Stimulated activated naive CD8-positive, alpha-beta T cell treated with anti-CD3 and anti-CD28 coated beads, Interleukin-15, Interleukin-2, amounts not matched to agents 100 ng/mL and 50 ng/mL, for 24 hours (primary cell): ENCODE measurements around the gene GSTA2.
"Not testable (repeated sequence)": the region's sequence is repeated elsewhere in the genome, so short reads cannot be mapped to it uniquely, and the experiment has no call there.

ENCODE experiments used
- H3K27ac Mint-ChIP-seq: one replicate; pipeline ENCODE4 v1.8.0; 2021; ENCODE audit warnings: mild to moderate bottlenecking, mixed read lengths
- H3K27me3 Mint-ChIP-seq: one replicate; pipeline ENCODE4 v1.8.0; 2021; ENCODE audit warnings: mixed read lengths
- H3K36me3 Mint-ChIP-seq: one replicate; pipeline ENCODE4 v1.8.0; 2021; ENCODE audit warnings: low read depth, mixed read lengths
- H3K4me1 Mint-ChIP-seq: one replicate; pipeline ENCODE4 v1.8.0; 2021; ENCODE audit warnings: low read depth, mixed read lengths
- H3K4me3 Mint-ChIP-seq: one replicate; pipeline ENCODE4 v1.8.0; 2021; ENCODE audit warnings: mild to moderate bottlenecking, mixed read lengths
- H3K9me3 Mint-ChIP-seq: one replicate; pipeline ENCODE4 v1.8.0; 2021; ENCODE audit warnings: mixed read lengths

The GSTA2 gene

DNA sequence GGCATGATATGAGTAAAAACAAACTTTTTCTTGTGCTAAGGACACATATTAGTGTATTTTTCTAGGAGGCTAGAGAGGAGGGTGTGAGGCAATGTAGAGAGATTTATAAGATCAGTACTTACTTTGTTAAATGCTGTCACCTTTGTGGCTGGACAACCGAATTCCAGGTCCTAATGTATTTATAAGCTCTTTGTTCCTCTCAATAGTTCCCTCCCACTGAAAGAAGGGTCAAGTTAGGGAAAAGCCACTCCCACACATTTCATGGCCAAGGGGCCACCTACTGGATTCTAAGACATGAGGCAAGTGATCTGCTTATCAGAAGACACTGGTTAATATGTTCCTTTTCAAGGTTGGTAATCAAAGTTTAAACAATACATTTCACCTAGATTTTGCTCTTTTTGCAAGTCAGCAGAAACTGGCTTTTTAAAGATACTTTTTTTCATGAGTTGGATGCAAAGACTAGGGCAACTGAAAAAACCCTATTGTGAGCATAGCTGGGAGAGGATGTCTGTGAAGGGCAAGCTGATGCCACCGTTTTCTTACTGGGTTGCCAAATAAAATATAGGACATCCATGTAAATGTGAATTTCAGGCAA is at the start of gene GSTA2:
TSS of gene GSTA2 (minus strand) at position 154 of the 595 bp plus-strand sequence. CDS start 5,528 bp downstream, outside the sequence.
- H3K4me3 Mint-ChIP-seq, H3K27ac Mint-ChIP-seq, H3K4me1 Mint-ChIP-seq, H3K36me3 Mint-ChIP-seq, H3K9me3 Mint-ChIP-seq: not testable (repeated sequence)
- peaks cover 19% of the 10 kb centered on the region for H3K27me3 Mint-ChIP-seq

DNA sequence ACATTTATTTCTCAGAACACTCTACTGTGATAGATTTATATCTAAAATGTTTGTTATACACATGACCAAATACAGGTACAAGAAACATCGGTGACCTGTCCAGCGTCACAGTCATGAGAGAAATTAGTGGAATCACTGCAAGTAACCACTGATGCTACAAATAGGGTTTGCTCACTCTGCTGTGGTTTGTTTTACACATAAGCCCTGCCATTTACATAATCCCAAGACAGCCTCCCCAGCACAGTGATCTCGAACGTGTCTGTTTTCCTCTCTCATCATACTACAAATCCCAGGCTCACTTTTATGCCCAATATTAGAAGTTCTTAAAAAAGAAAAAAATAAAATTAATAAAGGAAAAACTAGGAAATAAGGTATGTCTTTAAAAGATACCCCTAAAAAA is 46.5 kb upstream of the GSTA2 start:
- H3K27ac Mint-ChIP-seq, H3K4me3 Mint-ChIP-seq, H3K36me3 Mint-ChIP-seq, H3K4me1 Mint-ChIP-seq, H3K9me3 Mint-ChIP-seq: not testable (repeated sequence)
- H3K27me3 Mint-ChIP-seq = peaks cover 22% of the 10 kb centered on the region

DNA sequence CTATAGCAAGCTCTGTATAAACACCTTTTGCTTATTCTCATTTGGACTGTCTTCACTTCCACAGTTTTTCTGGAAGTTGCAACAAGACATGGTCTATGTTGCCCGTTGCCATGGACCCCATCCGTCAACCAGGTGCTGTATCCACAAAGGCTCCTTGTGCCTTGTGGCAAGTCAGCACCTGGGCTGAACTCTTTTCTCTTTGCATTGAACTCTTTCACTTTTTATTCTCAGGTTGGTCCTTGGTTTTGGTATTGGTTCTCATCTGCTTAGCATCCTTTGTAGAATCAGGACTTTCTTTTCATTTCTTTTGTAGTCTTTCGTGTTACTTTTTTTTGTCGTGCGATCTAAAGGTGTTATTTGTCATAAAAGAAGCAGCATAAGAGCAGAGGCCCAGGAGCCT is 45.4 kb upstream of the GSTA2 start:
- no peak overlapping the region for H3K27ac Mint-ChIP-seq
- peaks cover 30% of the 10 kb centered on the region for H3K27me3 Mint-ChIP-seq
- H3K9me3 Mint-ChIP-seq = no peaks in the 10 kb centered on the region
- H3K4me3 Mint-ChIP-seq = no peak overlapping the region
- no peaks in the 10 kb centered on the region for H3K4me1 Mint-ChIP-seq
- H3K36me3 Mint-ChIP-seq = no peaks in the 10 kb centered on the region

DNA sequence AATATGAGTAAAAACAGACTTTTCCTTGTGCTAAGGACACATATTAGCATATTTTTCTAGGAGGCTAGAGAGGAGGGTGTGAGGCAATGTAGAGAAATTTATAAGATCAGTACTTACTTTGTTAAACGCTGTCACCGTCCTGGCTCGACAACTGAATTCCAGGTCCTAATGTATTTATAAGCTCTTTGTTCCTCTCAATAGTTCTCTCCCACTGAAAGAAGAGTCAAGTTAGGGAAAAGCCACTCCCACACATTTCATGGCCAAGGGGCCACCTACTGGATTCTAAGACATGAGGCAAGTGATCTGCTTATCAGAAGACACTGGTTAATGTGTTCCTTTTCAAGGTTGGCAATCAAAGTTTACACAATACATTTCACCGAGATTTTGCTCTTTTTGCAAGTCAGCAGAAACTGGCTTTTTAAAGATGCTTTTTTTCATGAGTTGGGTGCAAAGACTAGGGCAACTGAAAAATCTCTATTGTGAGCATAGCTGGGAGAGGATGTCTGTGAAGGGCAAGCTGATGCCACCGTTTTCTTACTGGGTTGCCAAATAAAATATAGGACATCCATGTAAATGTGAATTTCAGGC is 40.5 kb upstream of the GSTA2 start, which contains the start of gene GSTA1:
TSS of gene GSTA1 (minus strand) at position 149 of the 588 bp plus-strand sequence. CDS start 4,549 bp downstream, outside the sequence.
- H3K9me3 Mint-ChIP-seq, H3K4me1 Mint-ChIP-seq, H3K36me3 Mint-ChIP-seq, H3K4me3 Mint-ChIP-seq, H3K27ac Mint-ChIP-seq: not testable (repeated sequence)
- H3K27me3 Mint-ChIP-seq = peaks cover 37% of the 10 kb centered on the region

DNA sequence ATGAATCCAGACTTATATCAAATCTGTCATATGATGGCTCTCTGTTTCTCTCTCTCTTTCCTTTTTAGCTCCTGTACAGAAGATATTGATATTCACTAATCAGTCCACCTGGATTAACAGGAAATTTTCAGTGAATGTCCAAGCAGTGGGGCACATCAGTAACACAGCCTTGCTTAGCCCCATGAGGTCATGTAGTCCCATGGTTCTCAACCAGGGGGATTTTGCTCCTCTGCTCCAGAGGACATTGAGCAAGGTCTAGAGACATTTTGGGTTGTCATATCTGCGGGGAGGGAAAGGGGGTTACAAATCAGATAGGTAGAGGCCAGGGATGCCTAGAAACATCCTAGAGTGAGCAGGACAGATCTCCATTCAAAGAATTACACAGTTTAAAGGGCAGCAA is 39.5 kb upstream of the GSTA2 start:
- no peaks in the 10 kb centered on the region for H3K9me3 Mint-ChIP-seq
- H3K27ac Mint-ChIP-seq = no peak overlapping the region
- H3K27me3 Mint-ChIP-seq = peaks cover 34% of the 10 kb centered on the region
- no peak overlapping the region for H3K4me3 Mint-ChIP-seq
- H3K36me3 Mint-ChIP-seq = no peaks in the 10 kb centered on the region
- H3K4me1 Mint-ChIP-seq = no peaks in the 10 kb centered on the region

DNA sequence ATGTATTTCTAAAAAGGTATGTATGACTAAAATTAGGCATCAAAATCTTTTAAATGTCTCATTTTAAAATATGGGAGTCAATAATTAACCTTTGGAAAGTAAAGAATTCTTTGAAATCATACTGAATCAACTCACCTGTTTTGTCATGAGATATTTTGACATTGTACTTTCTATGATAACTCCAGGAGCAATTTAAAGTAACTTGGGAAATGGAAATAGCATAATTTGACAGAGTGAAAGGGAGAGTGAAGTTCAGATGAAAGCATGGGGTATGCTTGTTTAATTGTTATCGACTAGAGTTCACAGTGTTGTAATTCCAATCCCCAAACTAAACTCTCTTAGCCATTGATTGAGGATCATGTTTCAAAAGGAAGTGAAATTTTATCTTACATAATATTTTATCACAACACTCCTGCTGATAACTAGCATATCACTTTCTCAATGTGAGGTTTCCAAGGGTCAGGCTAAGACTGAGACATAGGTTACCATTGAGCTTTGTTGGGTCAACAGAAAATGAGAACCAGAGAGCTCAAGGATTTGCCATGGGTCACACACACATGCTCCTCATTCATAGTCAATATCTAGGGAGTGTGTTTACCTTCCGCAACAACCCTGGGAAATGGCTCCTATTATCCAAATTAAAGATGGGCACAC is 38.0 kb upstream of the GSTA2 start:
- peaks cover 43% of the 10 kb centered on the region for H3K27me3 Mint-ChIP-seq
- H3K9me3 Mint-ChIP-seq = no peaks in the 10 kb centered on the region
- H3K36me3 Mint-ChIP-seq = no peaks in the 10 kb centered on the region
- H3K4me1 Mint-ChIP-seq = no peaks in the 10 kb centered on the region
- no peak overlapping the region for H3K4me3 Mint-ChIP-seq
- H3K27ac Mint-ChIP-seq = no peak overlapping the region

DNA sequence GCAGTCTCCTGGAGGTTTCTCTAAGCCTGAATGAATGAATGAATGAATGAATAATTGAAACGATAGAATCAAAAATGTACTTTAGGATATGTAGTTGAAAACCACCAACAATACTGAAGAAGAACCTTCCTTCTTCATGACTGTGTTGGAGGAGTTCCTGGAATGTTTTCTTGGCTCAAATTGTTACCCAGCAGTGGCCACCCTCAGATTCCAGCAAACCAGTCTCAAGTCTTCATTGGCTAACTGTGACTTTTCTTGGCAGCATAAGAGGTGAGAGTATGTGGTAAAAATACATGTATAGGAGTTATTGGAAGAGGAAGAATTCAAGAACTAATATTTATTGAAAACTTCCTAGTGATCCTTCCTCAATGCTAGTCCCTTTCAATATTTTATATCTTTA is 36.0 kb upstream of the GSTA2 start:
- H3K36me3 Mint-ChIP-seq, H3K4me1 Mint-ChIP-seq, H3K4me3 Mint-ChIP-seq, H3K27ac Mint-ChIP-seq, H3K9me3 Mint-ChIP-seq: not testable (repeated sequence)
- H3K27me3 Mint-ChIP-seq = peaks cover 41% of the 10 kb centered on the region

DNA sequence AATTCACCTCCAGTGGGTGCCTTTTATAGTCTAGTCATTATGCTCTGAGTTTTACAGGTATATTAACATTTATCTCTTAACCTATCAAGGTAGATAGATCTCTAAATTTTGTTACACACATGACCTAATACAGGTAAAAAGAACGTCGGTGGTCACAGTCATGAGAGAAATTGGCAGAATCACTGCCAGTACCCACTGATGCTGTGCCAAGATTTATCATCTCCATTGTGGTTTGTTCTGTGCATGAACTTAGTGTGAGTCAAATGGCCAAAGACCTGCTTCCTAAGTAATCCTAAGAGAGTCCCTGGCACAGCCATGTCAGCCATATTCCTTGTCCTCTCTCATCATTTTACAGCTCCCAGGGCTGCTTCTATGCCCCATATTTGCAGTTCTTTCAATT is 31.1 kb upstream of the GSTA2 start:
- not testable (repeated sequence) for H3K4me1 Mint-ChIP-seq, H3K9me3 Mint-ChIP-seq, H3K27ac Mint-ChIP-seq, H3K4me3 Mint-ChIP-seq, H3K36me3 Mint-ChIP-seq
- peaks cover 23% of the 10 kb centered on the region for H3K27me3 Mint-ChIP-seq

DNA sequence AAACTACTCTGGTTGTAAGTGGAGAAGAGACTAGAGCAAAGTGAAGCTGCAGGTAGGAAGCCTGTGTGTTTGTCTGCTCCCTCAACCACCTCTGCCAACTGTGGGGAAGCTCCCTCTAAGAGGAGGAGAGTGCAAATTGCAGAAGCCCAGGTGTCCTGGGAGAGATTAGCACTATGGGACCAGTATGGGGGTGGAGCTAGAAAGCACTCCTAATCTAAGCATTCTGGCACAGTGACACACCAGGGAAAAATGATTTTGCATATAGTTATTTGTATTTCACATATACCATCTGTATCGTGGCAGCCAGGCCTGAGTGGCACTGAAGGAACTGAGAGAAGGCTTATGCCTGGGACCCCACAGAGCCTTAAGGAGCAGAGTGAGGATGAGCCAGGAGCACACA is 27.6 kb upstream of the GSTA2 start:
- Mint-ChIP-seq H3K27ac (no peak overlapping the region), H3K4me1 (no peaks in the 10 kb centered on the region), H3K36me3 (no peaks in the 10 kb centered on the region), H3K27me3 (peaks cover 12% of the 10 kb centered on the region), H3K9me3 (no peaks in the 10 kb centered on the region), H3K4me3 (no peak overlapping the region)

DNA sequence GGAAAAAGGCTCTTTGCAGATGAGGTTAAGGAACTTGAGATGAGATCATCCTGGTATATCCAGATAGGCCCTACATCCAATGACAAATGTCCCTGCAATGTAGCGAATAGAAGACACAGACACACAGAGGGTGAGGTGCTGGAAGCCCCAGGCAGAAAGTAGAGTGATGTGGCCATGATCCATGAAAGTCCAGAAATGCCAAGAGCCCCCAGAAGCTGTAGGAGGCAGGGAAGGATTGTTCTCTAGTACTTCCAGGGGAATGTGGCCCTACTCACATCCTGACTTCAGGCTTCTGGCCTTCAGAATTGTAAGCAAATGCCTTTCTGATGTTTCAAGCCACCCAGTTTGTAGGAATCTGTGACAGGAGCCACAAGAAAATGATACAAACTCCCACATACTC is 26.4 kb upstream of the GSTA2 start:
- H3K4me1 Mint-ChIP-seq, H3K9me3 Mint-ChIP-seq, H3K4me3 Mint-ChIP-seq, H3K27ac Mint-ChIP-seq, H3K27me3 Mint-ChIP-seq, H3K36me3 Mint-ChIP-seq: not testable (repeated sequence)

DNA sequence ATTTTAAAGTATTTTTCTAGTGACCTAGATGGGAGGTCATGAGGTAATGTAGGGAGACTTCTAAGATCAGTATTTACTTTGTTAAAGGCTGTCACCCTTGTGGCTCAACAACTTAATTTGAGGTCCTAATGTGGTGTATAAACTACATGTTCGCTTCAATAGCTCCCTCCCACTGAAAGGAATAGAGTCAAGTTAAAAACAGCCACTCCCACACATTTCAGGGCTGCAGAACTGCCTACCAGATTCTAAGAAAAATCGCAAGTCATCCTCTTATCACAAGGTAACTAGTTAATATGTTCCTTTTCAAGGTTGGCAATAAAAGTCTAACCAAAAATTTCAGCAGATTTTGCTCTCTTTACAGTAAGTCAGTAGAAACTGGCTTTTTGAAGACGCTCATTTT is 25.2 kb upstream of the GSTA2 start:
- Mint-ChIP-seq H3K4me3 (no peak overlapping the region), H3K9me3 (no peaks in the 10 kb centered on the region), H3K4me1 (no peaks in the 10 kb centered on the region), H3K36me3 (no peaks in the 10 kb centered on the region), H3K27ac (no peak overlapping the region), H3K27me3 (peaks cover 14% of the 10 kb centered on the region)

DNA sequence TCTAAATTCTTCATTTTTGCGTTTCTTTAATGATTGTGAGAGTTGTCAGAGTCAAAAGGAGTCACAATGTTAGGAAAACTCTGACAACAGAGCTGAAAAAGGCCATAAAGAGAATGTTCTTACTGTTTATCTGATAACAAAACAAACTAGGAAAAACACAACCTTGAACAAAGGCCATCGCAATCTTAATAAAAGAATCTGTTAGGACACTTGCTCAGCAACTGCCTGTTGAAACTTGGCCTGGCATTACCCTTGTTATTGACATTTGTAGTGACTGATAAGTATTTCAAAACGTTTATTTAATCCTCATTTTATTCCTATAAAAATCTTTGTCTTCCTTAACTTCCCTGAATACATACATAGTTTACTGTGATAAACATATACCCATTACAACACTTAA is 24.6 kb upstream of the GSTA2 start:
- Mint-ChIP-seq H3K9me3 (no peaks in the 10 kb centered on the region), H3K36me3 (no peaks in the 10 kb centered on the region), H3K4me1 (no peaks in the 10 kb centered on the region), H3K4me3 (no peak overlapping the region), H3K27me3 (peaks cover 11% of the 10 kb centered on the region), H3K27ac (no peak overlapping the region)

DNA sequence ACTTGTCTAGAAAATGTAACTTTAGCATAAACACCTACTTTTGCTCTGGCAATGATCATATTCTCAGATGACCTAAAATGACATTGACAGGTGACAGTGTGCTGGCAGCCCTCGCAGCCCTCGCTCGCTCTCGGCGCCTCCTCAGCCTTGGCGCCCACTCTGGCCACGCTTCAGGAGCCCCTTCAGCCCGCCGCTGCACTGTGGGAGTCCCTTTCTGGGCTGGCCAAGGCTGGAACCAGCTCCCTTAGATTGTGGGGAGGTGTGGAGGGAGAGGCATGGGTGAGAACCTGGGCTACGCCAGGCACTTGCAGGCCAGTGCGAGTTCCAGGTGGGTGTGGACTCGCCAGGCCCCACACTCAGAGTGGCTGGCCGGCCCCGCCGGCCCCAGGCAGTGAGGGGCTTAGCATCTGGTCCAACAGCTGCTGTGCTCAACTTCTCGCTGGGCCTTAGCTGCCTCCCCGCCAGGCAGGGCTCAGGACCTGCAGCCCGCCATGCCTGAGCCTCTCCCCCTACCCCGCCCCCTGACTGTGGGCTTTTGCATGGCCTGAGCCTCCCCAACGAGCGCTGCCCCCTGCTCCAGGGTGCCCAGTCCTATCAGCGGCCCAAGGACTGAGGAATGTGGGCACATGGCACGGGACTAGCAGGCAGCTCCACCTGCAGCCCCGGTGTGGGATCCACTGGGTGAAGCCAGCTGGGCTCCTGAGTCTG is 23.1 kb upstream of the GSTA2 start:
- Mint-ChIP-seq H3K9me3 (no peaks in the 10 kb centered on the region), H3K4me1 (no peaks in the 10 kb centered on the region), H3K27me3 (peaks cover 15% of the 10 kb centered on the region), H3K36me3 (no peaks in the 10 kb centered on the region), H3K4me3 (no peak overlapping the region), H3K27ac (no peak overlapping the region)

DNA sequence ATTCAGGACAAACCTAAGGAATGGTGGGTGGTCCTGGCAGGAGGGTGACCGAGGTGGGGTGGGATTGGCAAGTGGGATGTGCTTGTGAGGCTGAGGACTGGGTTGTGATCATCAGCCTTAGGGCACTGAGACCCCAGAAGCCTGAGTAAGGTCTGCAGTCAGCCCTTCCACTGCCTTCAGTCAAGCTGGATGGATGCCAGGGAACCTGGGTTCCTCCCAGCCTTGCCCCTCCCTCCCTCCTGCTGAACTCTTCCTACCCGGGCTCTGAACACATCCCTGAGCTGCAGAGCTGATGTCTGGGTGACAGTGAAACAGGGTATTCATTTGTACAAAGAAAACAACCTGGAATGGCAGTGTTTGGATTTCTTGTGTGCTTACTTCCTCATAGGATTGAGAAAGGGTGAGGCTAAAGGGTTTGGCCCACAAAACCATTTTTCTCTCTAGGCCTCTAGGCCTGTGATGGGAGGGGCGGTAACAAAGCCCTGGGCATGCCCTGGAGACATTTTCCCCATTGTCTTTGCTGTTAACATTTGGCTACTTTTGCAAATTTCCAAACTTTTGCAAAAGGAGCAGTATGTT is 19.5 kb upstream of the GSTA2 start:
- not testable (repeated sequence) for H3K36me3 Mint-ChIP-seq

DNA sequence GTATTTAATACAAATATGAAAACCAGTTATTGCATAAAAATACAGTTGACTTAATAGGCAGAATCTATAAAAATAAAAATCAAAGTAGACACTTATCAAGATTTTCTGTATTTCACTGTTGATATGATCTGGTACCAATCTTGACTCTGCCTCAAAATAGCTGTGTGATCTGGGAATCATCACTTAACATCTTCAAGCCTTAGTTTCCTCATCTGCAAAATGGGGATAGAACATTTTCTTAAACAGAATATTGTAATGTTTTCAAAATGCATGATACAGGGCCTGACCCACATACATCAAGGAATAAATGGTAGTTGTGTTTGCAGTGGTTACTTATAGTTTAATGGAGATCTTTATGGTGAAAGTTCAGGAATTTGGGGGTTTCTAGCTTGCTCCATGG is 18.9 kb upstream of the GSTA2 start:
- H3K9me3 Mint-ChIP-seq, H3K4me1 Mint-ChIP-seq, H3K27ac Mint-ChIP-seq, H3K36me3 Mint-ChIP-seq, H3K4me3 Mint-ChIP-seq: not testable (repeated sequence)
- peaks cover 26% of the 10 kb centered on the region for H3K27me3 Mint-ChIP-seq

More for the DNA sequence above, 19.5 kb upstream of the GSTA2 start:
- H3K9me3 Mint-ChIP-seq, H3K4me1 Mint-ChIP-seq, H3K27ac Mint-ChIP-seq, H3K4me3 Mint-ChIP-seq: not testable (repeated sequence)
- peaks cover 27% of the 10 kb centered on the region for H3K27me3 Mint-ChIP-seq
